G401.6 (cell line): ENCODE results near the gene CEP97.

Experiments
- FAIRE-seq: peaks from 2 replicates; lab custom pipeline; 2012; peaks lifted over from hg19 to GRCh38; lab: Jason Lieb, UNC

Gene CEP97

GRCh38 chr3:101778385-101779046 lies 54.1 kb downstream of the CEP97 start:
- no peak for FAIRE-seq

- FAIRE-seq: no peak
These were observed 54.8 kb downstream of the CEP97 start, which contains the start of gene NXPE3 for GRCh38 chr3:101779047-101779821. Gene NXPE3 (plus strand): TSS chr3:101779211. CDS start chr3:101785597, 6,386 bp downstream.

GRCh38 chr3:101779822-101780381 lies 55.5 kb downstream of the CEP97 start:
- no peak for FAIRE-seq

- FAIRE-seq: no peak
These were observed 56.2 kb downstream of the CEP97 start for GRCh38 chr3:101780661-101781060.

GRCh38 chr3:101781166-101781565 lies 56.8 kb downstream of the CEP97 start:
- FAIRE-seq: no peak

- no peak for FAIRE-seq
These were observed 60.6 kb downstream of the CEP97 start for GRCh38 chr3:101784855-101785613.

GRCh38 chr3:101791778-101792177 lies 67.4 kb downstream of the CEP97 start:
- FAIRE-seq: no peak

- no peak for FAIRE-seq
These were observed 71.8 kb downstream of the CEP97 start for GRCh38 chr3:101796077-101796680.

- FAIRE-seq: no peak
These were observed 76.8 kb downstream of the CEP97 start for GRCh38 chr3:101801174-101801573.

GRCh38 chr3:101802179-101802578 lies 77.8 kb downstream of the CEP97 start:
- FAIRE-seq: no peak

GRCh38 chr3:101803173-101803782 lies 78.9 kb downstream of the CEP97 start:
- peak; percentile 95 for FAIRE-seq

GRCh38 chr3:101803939-101804338 lies 79.5 kb downstream of the CEP97 start:
- no peak for FAIRE-seq

GRCh38 chr3:101806491-101806890 lies 82.1 kb downstream of the CEP97 start:
- no peak for FAIRE-seq

GRCh38 chr3:101807888-101808287 lies 83.5 kb downstream of the CEP97 start:
- no peak for FAIRE-seq

GRCh38 chr3:101809178-101810021 lies 85.0 kb downstream of the CEP97 start:
- FAIRE-seq: peak; percentile 80

GRCh38 chr3:101810022-101810418 lies 85.6 kb downstream of the CEP97 start:
- FAIRE-seq: no peak

- FAIRE-seq: no peak
These were observed 87.5 kb downstream of the CEP97 start for GRCh38 chr3:101811875-101812274.

- FAIRE-seq: no peak
These were observed 88.5 kb downstream of the CEP97 start for GRCh38 chr3:101812895-101813294.

- peak; percentile 97 for FAIRE-seq
These were observed 89.5 kb downstream of the CEP97 start for GRCh38 chr3:101813817-101814440.

- no peak for FAIRE-seq
These were observed 90.4 kb downstream of the CEP97 start for GRCh38 chr3:101814835-101815234.
